Left lung (tissue), 10 donors: Measurements from ENCODE around the gene IRAK2. TPM values are rescaled to one million over a fixed set of nuclear protein-coding genes. Genes with fewer than 3 reads are reported as not detected.

Source experiments
- ATAC-seq: fragments of 200-7000 bp; cut with Tn5 transposase; one replicate; pipeline ENCODE4 v1.9.1; 2020; ENCODE audit warnings: moderate library complexity
- DNase-seq, 4 donors: peaks; one replicate each; pipeline ENCODE4 v3.0.0-alpha.2; 2013 to 2020
- H3K27ac ChIP-seq, 2 donors: fragments of 200-600 bp; sonication (generic) in 1 of 2; one replicate each; pipeline versions ENCODE4 v1.5.0 to v1.8.0; 2020 to 2021
- H3K27me3 ChIP-seq, 2 donors: fragments of 200-600 bp; sonication (generic) in 1 of 2; one replicate each; pipeline versions ENCODE4 v1.5.0 to v1.8.0; 2020 to 2021
- H3K36me3 ChIP-seq, 2 donors: fragments of 200-600 bp; sonication (generic) in 1 of 2; one replicate each; pipeline versions ENCODE4 v1.5.0 to v1.8.0; 2020 to 2021
- H3K4me1 ChIP-seq, 2 donors: fragments of 200-600 bp; one replicate each; pipeline ENCODE4 v1.8.0; 2021
- H3K4me3 ChIP-seq, 2 donors: fragments of 200-600 bp; sonication (generic) in 1 of 2; one replicate each; pipeline versions ENCODE4 v1.5.0 to v1.8.0; 2020 to 2021; ENCODE audit warnings: mild to moderate bottlenecking in 1 of 2
- H3K9me3 ChIP-seq, 2 donors: fragments of 200-600 bp; sonication (generic) in 1 of 2; one replicate each; pipeline versions ENCODE4 v1.5.0 to v1.8.0; 2020 to 2021
- CTCF ChIP-seq, 2 donors: fragments of 200-600 bp; sonication (generic) in 1 of 2; IDR thresholded peaks; one replicate each; pipeline versions ENCODE4 v1.5.0 to v1.8.0; 2021; ENCODE audit warnings: antibody characterized with exemption in 2 of 2
- intact Hi-C, 2 donors: fragments of 100-400 bp; cut with DNase I; formaldehyde crosslinking; loops; one replicate each; pipeline versions ENCODE4 v1.11.2 to v1.14.2; 2022
- polyA plus RNA-seq, 6 donors: library from polyadenylated mRNA; unstranded; fragments of 120-200 nt; gene quantifications; one replicate each; pipeline ENCODE4 v1.2.1, GENCODE V29; 2013; ENCODE audit not compliant: insufficient read length in 6 of 6
- total RNA-seq, 2 donors: library from RNA; stranded (reverse); fragmentation: NEBNext Ultra II Directional; extraction: Animal tissue kit (Norgen Biotek cat#: 25700); gene quantifications; one replicate each; pipeline ENCODE4 v1.2.1, GENCODE V29; 2021
- donor health status: DM: no; HTN: yes; CAD: no.
- donor health status: DM: no; HTN: no; CAD: no.

Gene IRAK2
- total and polyA plus RNA-seq, 8 donors = 1.7 to 8.5 (median 2.5) TPM

- peak overlapping the region; percentile 33 to 91 for H3K27ac ChIP-seq
Measured at GRCh38 chr3:10194328-10195071, 29.8 kb downstream of the IRAK2 start.

GRCh38 chr3:10195366-10196089 is 30.8 kb downstream of the IRAK2 start:
- Histone ChIP-seq H3K4me1 (peaks cover 29 to 95% of the 10 kb centered on the region in 2 donors), H3K4me3 (no peak overlapping the region), H3K27ac (peak overlapping the region in 1 of 2 donors; percentile 91), H3K9me3 (no peaks in the 10 kb centered on the region), H3K27me3 (no peaks in the 10 kb centered on the region), H3K36me3 (peaks cover 0 to 2% of the 10 kb centered on the region in 2 donors)
- no peak for ATAC-seq
- intact Hi-C loops = no loop called here
- TF ChIP-seq CTCF (IDR thresholded peaks at IDR 0.05) = no peak
- DNase-seq = no peak

More at GRCh38 chr3:10194328-10195071, 29.8 kb downstream of the IRAK2 start:
- no peak for TF ChIP-seq CTCF (IDR thresholded peaks at IDR 0.05)
- DNase-seq (no peak), ATAC-seq (no peak)
- peaks cover 39 to 98% of the 10 kb centered on the region in 2 donors for H3K4me1 ChIP-seq
- intact Hi-C loops = no loop called here
- no peaks in the 10 kb centered on the region for H3K9me3 ChIP-seq
- no peaks in the 10 kb centered on the region for H3K27me3 ChIP-seq
- no peak overlapping the region for H3K4me3 ChIP-seq
- H3K36me3 ChIP-seq = no peaks in the 10 kb centered on the region

- TF ChIP-seq CTCF (IDR thresholded peaks at IDR 0.05) = no peak
- Histone ChIP-seq H3K9me3 (no peaks in the 10 kb centered on the region), H3K36me3 (peaks cover 0 to 12% of the 10 kb centered on the region in 2 donors), H3K4me3 (no peak overlapping the region), H3K27ac (peak overlapping the region in 1 of 2 donors; percentile 91), H3K27me3 (no peaks in the 10 kb centered on the region), H3K4me1 (peaks cover 19 to 85% of the 10 kb centered on the region in 2 donors)
- intact Hi-C loops = no loop called here
- ATAC-seq (no peak), DNase-seq (no peak)
Measured at GRCh38 chr3:10196389-10197052, 31.8 kb downstream of the IRAK2 start.

GRCh38 chr3:10198226-10198625 is 33.5 kb downstream of the IRAK2 start:
- Histone ChIP-seq H3K27ac (peak overlapping the region; percentile 26 to 89), H3K9me3 (no peaks in the 10 kb centered on the region), H3K4me1 (peaks cover 8 to 69% of the 10 kb centered on the region in 2 donors), H3K36me3 (peaks cover 0 to 27% of the 10 kb centered on the region in 2 donors), H3K4me3 (no peak overlapping the region), H3K27me3 (no peaks in the 10 kb centered on the region)
- intact Hi-C loops = no loop called here
- DNase-seq (no peak), ATAC-seq (no peak)
- TF ChIP-seq CTCF (IDR thresholded peaks at IDR 0.05) = no peak
